ENCODE measurements around the gene CCPG1. TPM values are rescaled to one million over a fixed set of nuclear protein-coding genes. Genes with fewer than 3 reads are reported as not detected.

CCPG1 gene
- total and polyA plus RNA-seq, 2 of the 13 experiments (the other 11 are each of a cell fraction or from before 2014, with no cell fraction given): 16.1 to 19.5 TPM

- TF ChIP-seq ZNF883 (CRISPR knock-in tag; IDR thresholded peaks at IDR 0.05; ENCODE audit: not compliant biosample characterization): peak; percentile 54
- TF ChIP-seq ZNF382 (CRISPR knock-in tag; IDR thresholded peaks at IDR 0.05; ENCODE audit: borderline replicate concordance): no peak
- peak; percentile 76; the same call in 2 of the 3 replicates for TF ChIP-seq MXI1 (IDR thresholded peaks at IDR 0.05; ENCODE audit: borderline replicate concordance, low read depth, low read length)
- 0 out of 2 replicates have a peak, but pooled peaks have one; percentile 84 for TF ChIP-seq ZNF839 (CRISPR knock-in tag; IDR thresholded peaks at IDR 0.05; ENCODE audit: borderline replicate concordance)
- TF ChIP-seq TFDP1 (CRISPR knock-in tag; IDR thresholded peaks at IDR 0.05; ENCODE audit: borderline replicate concordance): peak; percentile 71
- peak; percentile 79 for TF ChIP-seq ZNF605 (CRISPR knock-in tag; IDR thresholded peaks at IDR 0.05)
- 0 out of 2 replicates have a peak, but pooled peaks have one; percentile 77 for TF ChIP-seq ZSCAN31 (CRISPR knock-in tag; IDR thresholded peaks at IDR 0.05; ENCODE audit: low read depth)
- TF ChIP-seq PITX1 (CRISPR knock-in tag; IDR thresholded peaks at IDR 0.05): peak; percentile 96
- TF ChIP-seq FOXK1 (CRISPR knock-in tag; IDR thresholded peaks at IDR 0.05; ENCODE audit: borderline replicate concordance, low read depth): peak; percentile 82
- TF ChIP-seq ZNF598 (CRISPR knock-in tag; IDR thresholded peaks at IDR 0.05; ENCODE audit: borderline replicate concordance): peak; percentile 82
- peak; percentile 87; the same call in 1 of the 2 replicates for TF ChIP-seq MXD1 (CRISPR knock-in tag; IDR thresholded peaks at IDR 0.05)
- TF ChIP-seq TCF12 (IDR thresholded peaks at IDR 0.05): no peak
- TF ChIP-seq TCF12 (CRISPR knock-in tag; IDR thresholded peaks at IDR 0.05): no peak
- peak; percentile 69; the same call in 1 of the 2 replicates for TF ChIP-seq MYPOP (CRISPR knock-in tag; IDR thresholded peaks at IDR 0.05)
- TF ChIP-seq FLYWCH1 (CRISPR knock-in tag; IDR thresholded peaks at IDR 0.05): no peak
- peak; percentile 69 for TF ChIP-seq SALL1 (CRISPR knock-in tag; IDR thresholded peaks at IDR 0.05)
- TF ChIP-seq NR0B2 (CRISPR knock-in tag; IDR thresholded peaks at IDR 0.05): peak; percentile 47; the same call in 1 of the 2 replicates
- TF ChIP-seq ZBTB7B (CRISPR knock-in tag; IDR thresholded peaks at IDR 0.05): peak; percentile 88
- TF ChIP-seq HMGXB3 (CRISPR knock-in tag; IDR thresholded peaks at IDR 0.05; ENCODE audit: borderline replicate concordance): peak; percentile 71
Observed at GRCh38 chr15:55408012-55408928, at the start of gene CCPG1, which contains the start of gene PIERCE2 (continued).

Data from HepG2 (cell line).